Peyer's patch (tissue), 4 donors: Measurements from ENCODE around the gene DENND1B.

Experiments used
- POLR2A ChIP-seq, 2 donors: fragments of 450-650 bp; IDR thresholded peaks; one replicate each; pipeline ENCODE4 v1.5.1; 2017; ENCODE audit warnings: antibody characterized with exemption in 2 of 2, mild to moderate bottlenecking in 2 of 2, moderate library complexity in 2 of 2
- TF ChIP-seq, protein P1 (sequence below), 6 experiments: fragments of 450-650 bp in 4 of 6; fragments of 200-600 bp in 2 of 6; sonication (generic) in 1 of 6; IDR thresholded peaks; one replicate each; pipeline ENCODE4 v1.5.1; 2017 to 2019; ENCODE audit warnings: antibody characterized with exemption in 6 of 6, mild to moderate bottlenecking in 3 of 6, moderate library complexity in 1 of 6

- no peak for TF ChIP-seq POLR2A (IDR thresholded peaks at IDR 0.05)
- TF ChIP-seq, protein P1, sequence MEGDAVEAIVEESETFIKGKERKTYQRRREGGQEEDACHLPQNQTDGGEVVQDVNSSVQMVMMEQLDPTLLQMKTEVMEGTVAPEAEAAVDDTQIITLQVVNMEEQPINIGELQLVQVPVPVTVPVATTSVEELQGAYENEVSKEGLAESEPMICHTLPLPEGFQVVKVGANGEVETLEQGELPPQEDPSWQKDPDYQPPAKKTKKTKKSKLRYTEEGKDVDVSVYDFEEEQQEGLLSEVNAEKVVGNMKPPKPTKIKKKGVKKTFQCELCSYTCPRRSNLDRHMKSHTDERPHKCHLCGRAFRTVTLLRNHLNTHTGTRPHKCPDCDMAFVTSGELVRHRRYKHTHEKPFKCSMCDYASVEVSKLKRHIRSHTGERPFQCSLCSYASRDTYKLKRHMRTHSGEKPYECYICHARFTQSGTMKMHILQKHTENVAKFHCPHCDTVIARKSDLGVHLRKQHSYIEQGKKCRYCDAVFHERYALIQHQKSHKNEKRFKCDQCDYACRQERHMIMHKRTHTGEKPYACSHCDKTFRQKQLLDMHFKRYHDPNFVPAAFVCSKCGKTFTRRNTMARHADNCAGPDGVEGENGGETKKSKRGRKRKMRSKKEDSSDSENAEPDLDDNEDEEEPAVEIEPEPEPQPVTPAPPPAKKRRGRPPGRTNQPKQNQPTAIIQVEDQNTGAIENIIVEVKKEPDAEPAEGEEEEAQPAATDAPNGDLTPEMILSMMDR (IDR thresholded peaks at IDR 0.05): no peak
Observed at GRCh38 chr1:197675583-197676208, 99.6 kb downstream of the DENND1B start.
